Ectodermal cell (in vitro differentiated cells): Measurements from ENCODE around the gene WNT7B. TPM values are rescaled to one million over a fixed set of nuclear protein-coding genes. Genes with fewer than 3 reads are reported as not detected.

Experiments used
- H3K27ac ChIP-seq: 2 replicates; pipeline ENCODE4 v1.7.0; 2013; ENCODE audit warnings: mild to moderate bottlenecking, low read depth, low read length; ENCODE audit not compliant: insufficient read depth, poor library complexity, severe bottlenecking
- H3K27me3 ChIP-seq: 2 replicates; pipeline ENCODE4 v1.7.0; 2013; ENCODE audit warnings: mild to moderate bottlenecking, low read length; ENCODE audit not compliant: insufficient read depth, control insufficient read depth, poor library complexity, severe bottlenecking
- H3K36me3 ChIP-seq: one replicate; pipeline ENCODE4 v1.7.0; 2013; ENCODE audit warnings: low read length; ENCODE audit not compliant: control insufficient read depth, insufficient read depth
- H3K4me1 ChIP-seq: one replicate; pipeline ENCODE4 v1.7.0; 2013; ENCODE audit warnings: low read length; ENCODE audit not compliant: control insufficient read depth, insufficient read depth
- H3K4me3 ChIP-seq: 2 replicates; pipeline ENCODE4 v1.7.0; 2013; ENCODE audit warnings: low read depth, low read length, control low read depth; ENCODE audit not compliant: insufficient read depth
- H3K9me3 ChIP-seq: 2 replicates; pipeline ENCODE4 v1.7.0; 2013; ENCODE audit warnings: mild to moderate bottlenecking, low read length, moderate library complexity; ENCODE audit not compliant: control insufficient read depth
- WGBS, 2 experiments: methylation state at CpG; one replicate each; pipeline ENCODE4 v1.1.7; 2013; ENCODE audit warnings: missing lambda C conversion rate in 2 of 2; 5-methylcytosine and 5-hydroxymethylcytosine counted together
- polyA plus RNA-seq, 4 experiments: library from polyadenylated mRNA; stranded (reverse); fragments of 50-300 nt; gene quantifications; one replicate each; pipeline ENCODE4 v1.2.3, GENCODE V29; 2013

The WNT7B gene
- polyA plus RNA-seq (2013, experiment 1 of 4): 10.6 TPM
- polyA plus RNA-seq (2013, experiment 2 of 4): 24.3 TPM
- 10.9 TPM for polyA plus RNA-seq (2013, experiment 3 of 4)
- 15.1 TPM for polyA plus RNA-seq (2013, experiment 4 of 4)

DNA sequence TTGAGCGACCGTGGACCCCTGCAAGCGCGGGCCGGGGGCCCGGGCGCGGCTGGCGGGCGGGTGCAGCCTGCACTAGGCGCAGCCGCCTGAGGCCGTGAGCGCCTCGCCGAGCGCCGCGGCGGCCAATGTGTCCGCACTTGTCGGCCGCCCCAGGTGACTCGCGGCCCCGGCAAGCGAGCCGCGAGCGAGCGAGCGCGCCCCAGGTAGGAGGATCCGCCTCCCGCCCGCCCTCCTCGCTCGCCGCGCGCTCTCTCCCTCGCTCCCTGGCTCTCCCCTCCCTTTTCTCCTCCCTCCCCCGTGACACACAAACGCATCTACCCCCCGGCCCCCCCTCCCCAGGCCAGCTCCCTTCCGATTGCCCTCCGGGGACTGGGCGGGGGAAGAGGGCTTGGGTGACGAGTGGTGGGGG is at the start of gene WNT7B:
TSS of gene WNT7B (minus strand) at position 160 of the 409 bp plus-strand sequence. CDS start 408 bp downstream, outside the sequence.
- H3K27me3 ChIP-seq: peaks cover 76% of the 10 kb centered on the region
- peak within 1 kb of the TSS; percentile 46 for H3K4me3 ChIP-seq
- 0% methylated on average over 43 of the region's 49 CpGs for WGBS, 2 experiments

DNA sequence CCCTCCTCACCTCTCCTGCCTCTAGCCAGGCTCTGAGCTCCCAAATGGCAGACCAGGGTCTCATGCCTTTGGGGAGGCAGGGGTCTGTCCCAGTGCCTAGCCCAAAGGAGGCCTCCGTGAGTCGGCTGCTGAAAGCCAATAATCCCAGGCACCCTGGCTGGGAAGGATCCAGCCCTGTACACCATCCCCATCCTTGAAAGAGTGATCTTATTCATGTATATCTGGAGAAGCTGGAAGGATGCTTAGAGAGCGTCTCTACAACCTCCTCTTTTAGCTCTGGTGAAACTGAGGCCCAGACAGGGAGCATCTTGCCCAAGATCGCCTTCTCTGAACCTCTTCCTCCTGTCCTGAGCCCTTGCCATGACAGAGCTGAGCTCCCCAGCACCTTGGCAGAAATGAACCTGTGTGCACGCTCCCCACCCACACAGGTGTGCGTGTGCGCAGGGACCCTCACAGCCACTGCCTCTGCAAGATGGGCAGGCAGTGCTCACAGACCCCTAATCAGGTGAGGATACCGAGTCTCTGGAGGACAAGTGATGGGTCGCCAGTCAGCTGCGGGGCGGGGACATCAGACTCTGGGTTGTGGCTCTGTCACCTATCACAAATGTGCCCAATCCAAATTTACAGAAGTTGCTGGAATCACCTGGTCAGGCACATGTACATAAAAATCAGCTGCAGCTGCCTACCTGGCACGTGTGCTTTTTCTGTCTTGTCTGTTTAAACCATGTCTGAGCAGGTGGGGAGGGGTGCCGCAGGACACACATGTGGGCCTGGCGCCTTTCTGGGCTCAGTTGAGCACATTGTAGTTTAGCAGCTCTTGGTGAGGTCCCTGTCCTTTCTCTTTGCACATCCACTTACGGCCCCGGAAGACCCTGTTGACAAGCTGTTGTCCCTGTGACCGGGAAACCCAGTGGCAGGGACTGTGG is 49.3 kb upstream of the WNT7B start:
- 91 to 92% methylated on average over 17 of the region's 17 CpGs for WGBS, 2 experiments
- Histone ChIP-seq H3K4me1 (no peaks in the 10 kb centered on the region), H3K27ac (no peak overlapping the region), H3K9me3 (no peaks in the 10 kb centered on the region), H3K4me3 (no peak overlapping the region), H3K36me3 (no peaks in the 10 kb centered on the region), H3K27me3 (peaks cover 85% of the 10 kb centered on the region)

More for the DNA sequence above, at the start of gene WNT7B:
- H3K9me3 ChIP-seq: no peaks in the 10 kb centered on the region
- H3K4me1 ChIP-seq: peaks cover 20% of the 10 kb centered on the region
- H3K27ac ChIP-seq: no peak within 1 kb of the TSS
- H3K36me3 ChIP-seq: no peaks in the 10 kb centered on the region

DNA sequence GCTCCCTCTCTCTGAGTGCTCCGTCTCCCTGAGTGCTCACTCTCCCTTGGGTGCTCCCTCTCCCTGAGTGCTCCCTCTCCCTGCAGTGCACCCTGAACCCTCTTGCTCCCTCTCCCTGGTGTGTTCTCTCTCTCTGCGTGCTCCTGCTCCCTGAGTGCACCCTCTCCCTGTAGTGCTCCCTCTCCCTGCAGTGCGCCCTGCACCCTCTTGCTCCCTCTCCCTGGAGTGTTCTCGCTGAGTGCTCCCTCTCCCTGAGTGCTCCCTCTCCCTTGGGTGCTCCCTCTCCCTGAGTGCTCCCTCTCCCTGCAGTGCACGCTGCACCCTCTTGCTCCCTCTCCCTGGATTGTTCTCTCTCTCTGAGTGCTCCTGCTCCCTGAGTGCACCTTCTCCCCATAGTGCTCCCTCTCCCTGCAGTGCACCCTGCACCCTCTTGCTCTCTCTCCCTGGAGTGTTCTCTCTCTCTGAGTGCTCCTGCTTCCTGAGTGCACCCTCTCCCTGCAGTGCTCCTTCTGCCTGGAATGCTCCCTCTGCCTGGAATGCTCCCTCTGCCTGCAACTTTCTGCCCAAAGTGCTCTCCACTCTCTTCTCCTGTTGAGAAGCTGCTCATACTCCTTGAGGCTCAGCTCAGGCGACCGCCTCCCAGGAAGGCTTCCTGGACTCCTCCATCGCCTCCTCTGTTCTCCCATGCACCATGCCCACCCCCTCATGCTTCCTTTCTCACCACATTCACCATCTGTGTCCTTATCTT is 48.4 kb upstream of the WNT7B start:
- no peak overlapping the region for H3K4me3 ChIP-seq
- WGBS, 2 experiments: 87 to 89% methylated on average over 8 of the region's 8 CpGs

GRCh38 chr22:46024136-46024840 is 47.3 kb upstream of the WNT7B start:
- WGBS, 2 experiments: 89 to 94% methylated on average over 4 of the region's 4 CpGs
- no peaks in the 10 kb centered on the region for H3K4me1 ChIP-seq
- H3K9me3 ChIP-seq: no peaks in the 10 kb centered on the region
- H3K27me3 ChIP-seq: peaks cover 71% of the 10 kb centered on the region
- H3K27ac ChIP-seq: no peak overlapping the region
- no peak overlapping the region for H3K4me3 ChIP-seq
- H3K36me3 ChIP-seq: no peaks in the 10 kb centered on the region

More for the DNA sequence above, 48.4 kb upstream of the WNT7B start:
- Histone ChIP-seq H3K36me3 (no peaks in the 10 kb centered on the region), H3K27me3 (peaks cover 82% of the 10 kb centered on the region), H3K9me3 (no peaks in the 10 kb centered on the region), H3K27ac (no peak overlapping the region), H3K4me1 (no peaks in the 10 kb centered on the region)

DNA sequence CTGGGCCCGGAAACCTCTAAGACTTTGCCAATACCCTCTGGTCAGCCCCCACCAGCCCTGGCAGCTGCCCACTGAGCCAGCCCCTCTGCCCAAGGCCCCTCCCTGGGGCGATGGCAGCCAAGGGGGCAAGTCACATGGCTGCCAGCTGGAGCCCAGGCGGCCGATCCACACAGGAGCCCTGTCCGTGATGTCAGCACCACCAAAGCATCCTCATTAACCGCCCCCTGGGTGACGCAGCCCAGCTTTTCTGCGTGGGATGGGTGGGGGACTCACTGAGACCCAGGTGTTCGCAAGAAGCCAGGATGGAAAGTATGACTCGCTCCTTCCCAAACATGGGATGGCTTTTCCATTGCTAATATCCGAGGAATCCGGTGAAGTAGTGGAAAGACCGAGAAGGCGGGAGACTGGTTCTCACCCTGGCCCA is 46.6 kb upstream of the WNT7B start:
- 85% methylated on average over 14 of the region's 14 CpGs for WGBS, 2 experiments
- no peak overlapping the region for H3K4me3 ChIP-seq
- H3K27me3 ChIP-seq: peaks cover 64% of the 10 kb centered on the region
- H3K4me1 ChIP-seq: no peaks in the 10 kb centered on the region
- H3K27ac ChIP-seq: no peak overlapping the region
- H3K9me3 ChIP-seq: no peaks in the 10 kb centered on the region
- H3K36me3 ChIP-seq: no peaks in the 10 kb centered on the region

DNA sequence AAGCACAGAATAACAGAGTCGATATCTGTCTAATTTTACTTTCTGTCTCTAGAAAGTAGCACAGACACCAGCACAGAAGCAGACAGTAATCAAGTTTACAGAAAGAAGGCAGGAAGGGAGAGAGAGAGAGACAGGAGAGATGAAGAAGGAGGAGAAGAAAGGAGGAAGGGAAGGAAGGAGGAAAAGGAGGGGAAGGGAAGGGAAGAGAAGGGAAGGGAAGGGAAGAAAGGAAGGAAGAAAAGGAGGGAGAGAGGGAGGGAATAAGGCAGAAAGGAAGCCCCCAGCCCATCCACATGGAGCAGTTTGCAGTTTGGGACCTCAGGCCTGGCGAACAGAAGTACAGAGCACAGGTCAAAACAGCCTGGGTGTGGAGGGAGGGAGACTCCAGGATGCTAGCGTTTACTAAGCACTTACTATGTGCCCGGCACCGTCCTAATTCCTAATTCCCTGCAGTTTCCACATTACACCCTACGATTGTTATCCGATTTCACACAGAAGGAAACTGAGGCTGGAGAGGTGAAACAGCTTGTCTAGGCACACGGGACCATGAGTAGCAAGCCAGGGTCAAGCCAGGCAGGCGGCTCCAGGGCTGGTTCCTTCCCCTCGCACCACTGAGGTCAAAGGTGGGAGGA is 46.0 kb upstream of the WNT7B start:
- H3K4me1 ChIP-seq: no peaks in the 10 kb centered on the region
- no peak overlapping the region for H3K4me3 ChIP-seq
- WGBS, 2 experiments: 88% methylated on average over 10 of the region's 10 CpGs
- H3K27me3 ChIP-seq: peaks cover 58% of the 10 kb centered on the region
- no peaks in the 10 kb centered on the region for H3K36me3 ChIP-seq
- no peak overlapping the region for H3K27ac ChIP-seq
- H3K9me3 ChIP-seq: no peaks in the 10 kb centered on the region

DNA sequence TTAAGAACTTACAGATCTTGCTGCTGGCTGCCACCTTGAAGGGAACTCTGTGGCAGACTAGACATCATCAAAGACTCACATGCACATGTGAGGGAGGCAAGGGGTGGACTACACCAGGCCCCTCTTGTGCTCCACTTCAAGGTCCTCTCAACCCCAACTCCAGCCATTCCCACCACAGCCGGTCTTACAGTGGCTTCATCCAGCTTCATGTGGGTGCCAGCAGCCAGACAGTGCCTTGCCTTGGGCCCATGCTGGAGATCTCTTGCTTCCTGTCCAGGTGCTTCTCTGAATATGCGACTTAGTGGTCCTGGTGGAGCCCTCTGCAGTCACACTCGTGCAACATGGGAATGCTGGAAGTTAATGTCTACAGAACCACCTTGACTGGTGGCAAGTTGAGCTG is 44.6 kb upstream of the WNT7B start:
- WGBS, 2 experiments: 86 to 88% methylated on average over 3 of the region's 3 CpGs
- H3K9me3 ChIP-seq: no peaks in the 10 kb centered on the region
- H3K4me3 ChIP-seq: no peak overlapping the region
- H3K4me1 ChIP-seq: no peaks in the 10 kb centered on the region
- no peaks in the 10 kb centered on the region for H3K36me3 ChIP-seq
- no peak overlapping the region for H3K27ac ChIP-seq
- peaks cover 44% of the 10 kb centered on the region for H3K27me3 ChIP-seq

DNA sequence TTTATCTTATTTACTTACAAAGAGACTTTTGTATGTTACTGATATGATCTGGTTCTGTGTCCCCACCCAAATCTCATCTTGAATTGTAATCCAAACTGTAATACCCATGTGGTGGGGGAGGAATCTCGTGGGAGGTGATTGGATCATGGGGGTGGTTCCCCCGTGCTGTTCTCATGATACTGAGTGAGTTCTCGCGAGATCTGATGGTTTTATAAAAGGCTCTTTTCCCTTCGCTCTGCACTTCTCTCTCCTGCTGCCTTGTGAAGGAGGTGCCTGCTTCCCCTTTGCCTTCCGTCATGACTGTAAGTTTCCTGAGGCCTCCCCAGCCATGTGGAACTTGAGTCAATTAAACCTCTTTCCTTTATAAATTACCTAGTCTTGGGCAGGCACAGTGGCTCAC is 42.4 kb upstream of the WNT7B start:
- peaks cover 22% of the 10 kb centered on the region for H3K27me3 ChIP-seq
- no peaks in the 10 kb centered on the region for H3K4me1 ChIP-seq
- no peaks in the 10 kb centered on the region for H3K36me3 ChIP-seq
- 82 to 88% methylated on average over 6 of the region's 6 CpGs for WGBS, 2 experiments
- H3K9me3 ChIP-seq: no peaks in the 10 kb centered on the region
- H3K4me3 ChIP-seq: no peak overlapping the region
- no peak overlapping the region for H3K27ac ChIP-seq

- Histone ChIP-seq H3K9me3 (no peaks in the 10 kb centered on the region), H3K27ac (no peak overlapping the region), H3K4me3 (no peak overlapping the region), H3K36me3 (no peaks in the 10 kb centered on the region), H3K27me3 (peaks cover 17% of the 10 kb centered on the region), H3K4me1 (no peaks in the 10 kb centered on the region)
These were observed 41.9 kb upstream of the WNT7B start for GRCh38 chr22:46018859-46019258.
